OCI-LY7 (cell line): ENCODE measurements around the gene GNB1. TPM values are rescaled to one million over a fixed set of nuclear protein-coding genes. Genes with fewer than 3 reads are reported as not detected.
A peak's percentile ranks its signal among the peaks of the same experiment; 100 is the strongest.

ENCODE experiments used
- BruUV-seq: library from RNA; stranded (reverse); fragments of 400-500 nt; replicated peaks from 2 replicates; lab custom pipeline; 2021; lab: Mats Ljungman, UMichigan
- CTCF ChIA-PET: fragments of 300-600 bp; sonication (Branson Sonifier 250); formaldehyde crosslinking; loops from one replicate; lab custom pipeline; 2022; ENCODE audit warnings: antibody characterized with exemption; ENCODE audit not compliant: unreplicated experiment; lab: Charles Lee
- POLR2A ChIA-PET: fragments of 300-600 bp; sonication (Branson Sonifier 250); formaldehyde crosslinking; loops from one replicate; lab custom pipeline; 2022; ENCODE audit warnings: antibody characterized with exemption; lab: Charles Lee
- DNase-seq: peaks from one replicate; pipeline ENCODE4 v3.0.0-alpha.2; 2015; ENCODE audit warnings: low spot score
- H2AFZ ChIP-seq: fragments of 200-600 bp; sonication (generic), shearing (Covaris generic); 2 replicates; pipeline ENCODE4 v1.6.1; 2014; ENCODE audit warnings: mild to moderate bottlenecking, antibody characterized with exemption, low read length, moderate library complexity
- H3K27ac ChIP-seq: fragments of 200-600 bp; sonication (generic); 2 replicates; pipeline ENCODE4 v1.5.1; 2014; ENCODE audit warnings: mixed run types, low read depth, mild to moderate bottlenecking, moderate library complexity, low read length, inconsistent platforms; ENCODE audit not compliant: poor library complexity, severe bottlenecking
- H3K36me3 ChIP-seq: fragments of 200-600 bp; sonication (generic); 2 replicates; pipeline ENCODE4 v1.6.1; 2014; ENCODE audit warnings: mild to moderate bottlenecking, antibody characterized with exemption, low read length, moderate library complexity, mixed read lengths; ENCODE audit not compliant: insufficient read depth
- H3K4me1 ChIP-seq: fragments of 200-600 bp; sonication (generic); 2 replicates; pipeline ENCODE4 v1.5.1; 2014; ENCODE audit warnings: mild to moderate bottlenecking, low read length; ENCODE audit not compliant: insufficient read depth, poor library complexity, severe bottlenecking
- H3K4me2 ChIP-seq: fragments of 200-600 bp; sonication (generic); 2 replicates; pipeline ENCODE4 v1.6.1; 2014; ENCODE audit warnings: mild to moderate bottlenecking, low read length
- H3K4me3 ChIP-seq: fragments of 200-600 bp; sonication (generic); 2 replicates; pipeline ENCODE4 v1.5.1; 2014; ENCODE audit warnings: mild to moderate bottlenecking, low read depth, low read length; ENCODE audit not compliant: poor library complexity, severe bottlenecking
- H3K79me2 ChIP-seq: fragments of 200-600 bp; sonication (generic); 2 replicates; pipeline ENCODE4 v1.6.1; 2016; ENCODE audit warnings: low read depth, mild to moderate bottlenecking, low read length, moderate library complexity, mixed read lengths; ENCODE audit not compliant: insufficient read depth
- H3K9me2 ChIP-seq: fragments of 200-600 bp; sonication (generic); 2 replicates; pipeline ENCODE4 v1.6.1; 2016; ENCODE audit warnings: mild to moderate bottlenecking, low read length, mixed read lengths; ENCODE audit not compliant: insufficient read depth
- H3K9me3 ChIP-seq: fragments of 200-600 bp; sonication (generic); 2 replicates; pipeline ENCODE4 v1.6.1; 2014; ENCODE audit warnings: mild to moderate bottlenecking, mixed run types, low read length, mixed read lengths
- H4K20me1 ChIP-seq: fragments of 200-600 bp; sonication (generic); 2 replicates; pipeline ENCODE4 v1.6.1; 2014; ENCODE audit warnings: mild to moderate bottlenecking, antibody characterized with exemption, low read length, moderate library complexity, mixed read lengths; ENCODE audit not compliant: insufficient read depth
- CTCF ChIP-seq: fragments of 200-600 bp; sonication (generic); conservative IDR thresholded peaks from 2 replicates; pipeline ENCODE4 v1.5.1; 2014; ENCODE audit warnings: mild to moderate bottlenecking, antibody characterized with exemption, low read length, moderate library complexity, mixed read lengths
- EZH2phosphoT487 ChIP-seq: fragments of 200-600 bp; sonication (generic); IDR thresholded peaks from 2 replicates; pipeline ENCODE4 v1.6.1; 2018; ENCODE audit warnings: low read depth, borderline replicate concordance, mild to moderate bottlenecking, mixed run types, antibody characterized with exemption, low read length, moderate library complexity, mixed read lengths
- intact Hi-C: fragments of 100-400 bp; cut with micrococcal nuclease; formaldehyde crosslinking; loops from one replicate; pipeline ENCODE4 v1.10.0; 2022; ENCODE audit not compliant: unreplicated experiment
- total RNA-seq, 2 experiments: library from RNA; depleted of rRNA in 1 of 2; stranded (reverse); fragments of >200 nt in 1 of 2; shearing (Covaris generic) in 1 of 2; gene quantifications; 2 replicates each; pipeline ENCODE4 v1.2.3, GENCODE V29; 2014 to 2022

GNB1 gene
- total RNA-seq, 2 experiments from 2014 or later, result 101 to 502 TPM

GRCh38 chr1:1842360-1843146 lies 48.3 kb downstream of the GNB1 start:
- intact Hi-C loops, result loop anchor here (1.0 to 2.0 kb wide), 4 partner anchors 8 to 64 kb away; no protein-coding TSS in a partner anchor
- Histone ChIP-seq H3K4me3 (peak overlapping the region; percentile 56), H3K4me2 (peak overlapping the region; percentile 86)

GRCh38 chr1:1841575-1841995 lies 49.3 kb downstream of the GNB1 start:
- H3K36me3 ChIP-seq, result peaks cover 51% of the 10 kb centered on the region
- H3K9me3 ChIP-seq, result no peaks in the 10 kb centered on the region
- intact Hi-C loops, result loop anchor here (2.0 kb wide), 1 partner anchor 49 kb away; the partner anchor contains the start of gene GNB1
- peak overlapping the region; percentile 86 for H3K4me2 ChIP-seq
- no peaks in the 10 kb centered on the region for H4K20me1 ChIP-seq
- peak overlapping the region; percentile 97 for H3K27ac ChIP-seq
- H3K79me2 ChIP-seq, result peaks cover 94% of the 10 kb centered on the region
- peak; percentile 46 for DNase-seq
- no peak overlapping the region for H2AFZ ChIP-seq
- ChIA-PET CTCF (no interaction called here), POLR2A (no interaction called here)
- peak overlapping the region; percentile 56 for H3K4me3 ChIP-seq
- H3K9me2 ChIP-seq, result no peaks in the 10 kb centered on the region
- BruUV-seq, result no TSS peak
- TF ChIP-seq EZH2phosphoT487 (no peak), CTCF (peak; percentile 66)
- peaks cover 87% of the 10 kb centered on the region for H3K4me1 ChIP-seq

More at GRCh38 chr1:1842360-1843146, 48.3 kb downstream of the GNB1 start:
- H3K27ac ChIP-seq, result peak overlapping the region; percentile 97
- peaks cover 95% of the 10 kb centered on the region for H3K79me2 ChIP-seq
- ChIA-PET CTCF (no interaction called here), POLR2A (interaction anchor here (1.5 kb wide), 1 partner anchor 47 kb away, joined by 5 read pairs; no protein-coding TSS in a partner anchor)
- H3K9me3 ChIP-seq, result no peaks in the 10 kb centered on the region
- TF ChIP-seq EZH2phosphoT487, result no peak
- TF ChIP-seq CTCF, result no peak
- BruUV-seq, result no TSS peak
- H4K20me1 ChIP-seq, result no peaks in the 10 kb centered on the region
- no peaks in the 10 kb centered on the region for H3K9me2 ChIP-seq
- peaks cover 92% of the 10 kb centered on the region for H3K4me1 ChIP-seq
- H3K36me3 ChIP-seq, result peaks cover 52% of the 10 kb centered on the region
- DNase-seq, result peak; percentile 96
- H2AFZ ChIP-seq, result no peak overlapping the region
